Psoas muscle (tissue), 8 donors: Measurements from ENCODE around the gene CTNND2. TPM values are rescaled to one million over a fixed set of nuclear protein-coding genes. Genes with fewer than 3 reads are reported as not detected.

Experiments
- ATAC-seq, 4 donors: fragments of 200-7000 bp; cut with Tn5 transposase; one replicate each; pipeline ENCODE4 v1.9.1; 2020; ENCODE audit warnings: moderate library complexity in 3 of 4, mild to moderate bottlenecking in 2 of 4
- DNase-seq, 2 donors: peaks; one replicate each; pipeline ENCODE4 v3.0.0-alpha.2; 2020
- H3K27ac ChIP-seq: fragments of 200-600 bp; one replicate; pipeline ENCODE4 v1.8.0; 2022
- H3K27me3 ChIP-seq, 3 donors: fragments of 200-600 bp in 1 of 3; one replicate each; pipeline versions ENCODE4 v1.6.1 to v1.8.0; 2013 to 2022; ENCODE audit warnings: low read length in 2 of 3, mild to moderate bottlenecking in 2 of 3, moderate library complexity in 1 of 3; ENCODE audit not compliant: insufficient read depth in 3 of 3
- H3K36me3 ChIP-seq, 2 donors: fragments of 200-600 bp in 1 of 2; one replicate each; pipeline versions ENCODE4 v1.6.1 to v1.8.0; 2013 to 2022; ENCODE audit warnings: low read depth in 1 of 2, mild to moderate bottlenecking in 1 of 2, moderate library complexity in 1 of 2; ENCODE audit not compliant: insufficient read depth in 1 of 2
- H3K4me1 ChIP-seq: fragments of 200-600 bp; one replicate; pipeline ENCODE4 v1.8.0; 2022
- H3K4me3 ChIP-seq: fragments of 200-600 bp; one replicate; pipeline ENCODE4 v1.8.0; 2022; ENCODE audit warnings: mild to moderate bottlenecking
- H3K9me3 ChIP-seq: fragments of 200-600 bp; one replicate; pipeline ENCODE4 v1.8.0; 2022
- WGBS, 3 donors: extraction: QIAGEN DNeasy Blood & Tissue Kit; methylation state at CpG; one replicate each; pipeline versions ENCODE4 v1.1.6 to v1.1.7; 2013; 5-methylcytosine and 5-hydroxymethylcytosine counted together
- intact Hi-C, 2 donors: fragments of 100-400 bp; cut with DNase I; formaldehyde crosslinking; loops; one replicate each; pipeline versions ENCODE4 v1.11.0 to v1.14.2; 2022
- polyA plus RNA-seq, 3 donors: library from polyadenylated mRNA; stranded (reverse); fragments of 200-250 nt; gene quantifications; one replicate each; pipeline ENCODE4 v1.2.3, GENCODE V29; 2013
- total RNA-seq, 4 donors: library from RNA; stranded (reverse); fragmentation: NEBNext Ultra II Directional in 2 of 4; extraction: Animal tissue kit (Norgen Biotek cat#: 25700) in 2 of 4; gene quantifications; one replicate each; pipeline versions ENCODE4 v1.2.1 to v1.2.4, GENCODE V29; 2021 to 2023
- TF ChIP-seq, protein P1 (sequence below): fragments of 200-600 bp; IDR thresholded peaks from one replicate; pipeline ENCODE4 v1.8.0; 2022; ENCODE audit warnings: antibody characterized with exemption
- donor health status: healthy with polysubstance abuse.
- donor health status: DM: no; HTN: no; CAD: no; lungs with moderate emphysema.
- donor health status: Bipolar disorder and iron deficiency.
- donor health status: healthy.
- donor health status: DM: yes; HTN: yes; CAD: no.
- donor health status: DM: no; HTN: no; CAD: no.
- donor health status: DM: no; HTN: no; CAD: no.
- donor health status: DM: yes; HTN: yes; CAD: no.

The CTNND2 gene
- total and polyA plus RNA-seq, 7 donors: 0.09 to 0.14 (median 0.13) TPM; not detected in 4

DNA sequence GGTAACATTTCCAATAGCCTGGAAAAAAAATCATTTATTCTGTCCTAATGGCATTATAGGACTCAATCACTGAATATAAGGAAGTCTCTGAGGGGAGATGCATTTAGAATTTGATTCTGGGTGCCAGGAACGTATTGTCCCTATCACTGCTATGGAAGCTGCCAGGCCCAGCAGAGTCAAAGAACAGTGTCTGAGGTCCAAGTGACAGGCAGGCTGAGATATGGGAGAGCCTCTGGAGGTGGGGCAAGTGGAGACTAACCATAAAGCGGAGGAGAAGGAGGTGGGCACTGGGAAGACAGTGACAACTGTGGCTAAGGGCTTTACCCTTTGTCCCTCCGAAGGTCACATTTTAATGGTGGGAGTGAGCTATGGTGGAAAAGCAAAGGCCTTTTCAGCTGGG lies 505.5 kb downstream of the CTNND2 start:
- TF ChIP-seq, protein P1, sequence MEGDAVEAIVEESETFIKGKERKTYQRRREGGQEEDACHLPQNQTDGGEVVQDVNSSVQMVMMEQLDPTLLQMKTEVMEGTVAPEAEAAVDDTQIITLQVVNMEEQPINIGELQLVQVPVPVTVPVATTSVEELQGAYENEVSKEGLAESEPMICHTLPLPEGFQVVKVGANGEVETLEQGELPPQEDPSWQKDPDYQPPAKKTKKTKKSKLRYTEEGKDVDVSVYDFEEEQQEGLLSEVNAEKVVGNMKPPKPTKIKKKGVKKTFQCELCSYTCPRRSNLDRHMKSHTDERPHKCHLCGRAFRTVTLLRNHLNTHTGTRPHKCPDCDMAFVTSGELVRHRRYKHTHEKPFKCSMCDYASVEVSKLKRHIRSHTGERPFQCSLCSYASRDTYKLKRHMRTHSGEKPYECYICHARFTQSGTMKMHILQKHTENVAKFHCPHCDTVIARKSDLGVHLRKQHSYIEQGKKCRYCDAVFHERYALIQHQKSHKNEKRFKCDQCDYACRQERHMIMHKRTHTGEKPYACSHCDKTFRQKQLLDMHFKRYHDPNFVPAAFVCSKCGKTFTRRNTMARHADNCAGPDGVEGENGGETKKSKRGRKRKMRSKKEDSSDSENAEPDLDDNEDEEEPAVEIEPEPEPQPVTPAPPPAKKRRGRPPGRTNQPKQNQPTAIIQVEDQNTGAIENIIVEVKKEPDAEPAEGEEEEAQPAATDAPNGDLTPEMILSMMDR: no peak
- H3K27me3 ChIP-seq: peaks cover 0 to 4% (median 0%) of the 10 kb centered on the region in 3 donors
- H3K36me3 ChIP-seq: no peaks in the 10 kb centered on the region
- intact Hi-C loops: no loop called here
- DNase-seq (no peak), ATAC-seq (no peak)
- H3K4me1 ChIP-seq: no peaks in the 10 kb centered on the region
- H3K9me3 ChIP-seq: no peaks in the 10 kb centered on the region
- WGBS, 3 donors: 78 to 84% (median 83%) methylated on average over 3 of the region's 3 CpGs
- no peak overlapping the region for H3K27ac ChIP-seq
- H3K4me3 ChIP-seq: no peak overlapping the region

DNA sequence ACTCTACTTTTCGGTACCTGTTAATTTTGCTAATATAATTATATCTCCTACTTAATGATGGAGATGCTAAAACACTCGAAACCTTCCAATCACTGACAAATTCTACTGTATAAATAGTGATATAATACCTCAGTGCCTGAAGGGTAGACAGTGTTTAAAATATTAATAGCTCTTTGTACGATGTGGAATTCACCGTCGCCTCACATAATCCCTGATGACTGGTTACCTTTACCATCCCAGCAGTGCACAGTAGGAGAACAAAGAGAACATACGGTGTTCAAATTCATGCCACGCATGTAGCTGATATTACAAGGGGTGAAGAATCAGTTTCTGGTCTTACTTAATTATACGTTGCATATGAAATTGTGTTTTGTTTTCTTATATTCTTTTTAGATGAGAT lies 506.7 kb downstream of the CTNND2 start:
- no peak for ATAC-seq
- no peak overlapping the region for H3K4me3 ChIP-seq
- H3K4me1 ChIP-seq: no peaks in the 10 kb centered on the region
- no peak overlapping the region for H3K27ac ChIP-seq
- DNase-seq: no peak
- no peaks in the 10 kb centered on the region for H3K9me3 ChIP-seq
- no peaks in the 10 kb centered on the region for H3K36me3 ChIP-seq
- WGBS, 3 donors: 85 to 88% (median 87%) methylated on average over 8 of the region's 8 CpGs
- intact Hi-C loops: no loop called here
- peaks cover 0 to 4% (median 0%) of the 10 kb centered on the region in 3 donors for H3K27me3 ChIP-seq
- TF ChIP-seq, protein P1: no peak

DNA sequence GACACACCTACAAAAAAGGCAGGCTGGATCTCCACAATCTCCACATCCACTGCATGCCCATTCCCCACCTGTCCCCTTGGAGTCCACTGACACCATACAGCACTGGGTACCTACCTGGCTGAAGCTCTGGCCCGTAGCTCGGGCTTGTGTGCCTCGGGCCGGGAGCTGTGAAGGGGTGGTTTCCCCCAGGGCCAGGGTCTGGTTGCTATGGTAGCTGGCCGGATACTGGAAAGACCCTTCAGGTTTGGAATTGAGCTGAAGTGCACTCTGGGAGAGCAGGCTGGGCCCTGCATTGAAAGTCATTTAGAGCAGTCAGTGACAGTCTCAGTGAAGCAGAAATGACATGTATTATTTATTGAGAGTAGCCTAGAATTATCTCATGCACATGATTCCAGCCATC lies 507.3 kb downstream of the CTNND2 start:
- ATAC-seq (no peak), DNase-seq (no peak)
- TF ChIP-seq, protein P1: no peak
- H3K27me3 ChIP-seq: peaks cover 0 to 5% (median 0%) of the 10 kb centered on the region in 3 donors
- H3K27ac ChIP-seq: no peak overlapping the region
- no peaks in the 10 kb centered on the region for H3K36me3 ChIP-seq
- intact Hi-C loops: no loop called here
- WGBS, 3 donors: 62 to 68% (median 64%) methylated on average over 5 of the region's 5 CpGs
- H3K4me1 ChIP-seq: no peaks in the 10 kb centered on the region
- H3K4me3 ChIP-seq: no peak overlapping the region
- H3K9me3 ChIP-seq: no peaks in the 10 kb centered on the region

DNA sequence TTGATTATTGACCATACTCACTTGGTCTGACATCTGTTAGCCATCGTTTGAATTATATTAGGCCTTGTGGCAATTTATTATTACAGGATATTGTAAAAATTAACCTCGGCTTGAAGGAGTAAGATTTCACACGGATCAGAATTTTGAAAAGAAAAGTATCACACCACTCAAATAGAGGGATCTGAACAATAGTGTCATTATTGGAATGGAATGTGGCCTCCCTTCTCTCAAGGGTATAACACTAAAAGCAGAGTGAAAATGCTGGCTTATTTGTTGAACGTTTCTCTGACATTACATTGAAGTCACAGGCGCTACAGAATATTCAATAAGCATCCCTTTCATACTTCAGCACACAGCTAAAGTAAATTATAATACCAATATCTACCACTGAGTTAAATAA lies 509.3 kb downstream of the CTNND2 start:
- H3K9me3 ChIP-seq: no peaks in the 10 kb centered on the region
- no peak overlapping the region for H3K4me3 ChIP-seq
- intact Hi-C loops: no loop called here
- WGBS, 3 donors: 28 to 37% (median 35%) methylated on average over 5 of the region's 5 CpGs
- DNase-seq (no peak), ATAC-seq (no peak)
- no peaks in the 10 kb centered on the region for H3K4me1 ChIP-seq
- TF ChIP-seq, protein P1: no peak
- no peak overlapping the region for H3K27ac ChIP-seq
- no peaks in the 10 kb centered on the region for H3K36me3 ChIP-seq
- peaks cover 0 to 2% (median 0%) of the 10 kb centered on the region in 3 donors for H3K27me3 ChIP-seq

DNA sequence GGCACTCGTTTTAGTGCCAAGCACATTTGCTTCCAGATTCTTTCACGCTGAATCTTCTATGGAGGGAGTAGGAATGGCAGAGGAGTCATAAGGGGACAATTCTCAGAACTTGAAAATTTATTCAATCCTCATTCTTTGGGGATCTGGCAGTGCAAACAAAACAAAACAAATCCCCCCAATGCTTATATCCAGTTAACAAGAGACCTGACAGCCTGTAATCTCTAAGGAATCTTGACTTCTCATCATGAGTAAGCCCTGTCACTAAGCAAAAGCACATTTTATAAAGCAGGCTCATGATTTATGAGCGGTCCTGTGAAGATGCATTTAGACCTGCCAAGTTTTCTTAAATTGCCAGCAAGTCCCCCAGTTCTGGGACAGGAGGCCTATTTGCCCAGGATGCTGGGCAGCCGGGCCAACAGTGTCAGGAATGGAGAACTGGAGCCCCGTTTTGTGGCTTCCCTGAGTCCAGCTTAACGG lies 513.9 kb downstream of the CTNND2 start:
- Histone ChIP-seq H3K27ac (no peak overlapping the region), H3K4me3 (no peak overlapping the region), H3K36me3 (no peaks in the 10 kb centered on the region), H3K4me1 (no peaks in the 10 kb centered on the region), H3K27me3 (peaks cover 0 to 9% (median 2%) of the 10 kb centered on the region in 3 donors), H3K9me3 (no peaks in the 10 kb centered on the region)
- intact Hi-C loops: no loop called here
- TF ChIP-seq, protein P1: no peak
- ATAC-seq (no peak), DNase-seq (no peak)
- WGBS, 3 donors: 57 to 72% (median 58%) methylated on average over 6 of the region's 6 CpGs
